T47D (cell line): ENCODE data around the gene ASB14.
A peak's percentile ranks its signal among the peaks of the same experiment; 100 is the strongest.

Experiments used
- DNase-seq, 2 experiments: peaks; one replicate each; pipeline versions ENCODE4 v3.0.0 to v3.0.0-alpha.2; 2011 to 2012; ENCODE audit warnings: low read depth in 1 of 2, low spot score in 1 of 2
- JUND ChIP-seq: IDR thresholded peaks from 2 replicates; pipeline ENCODE4 v1.6.1; 2012; ENCODE audit warnings: low read depth
- in situ Hi-C: cut with HindIII; loops from 2 replicates; pipeline ENCODE4 v1.10.0; 2016; ENCODE audit warnings: low sequenced_read_pairs, low pct_unique_long_range_greater_than_20kb

Gene ASB14

DNA sequence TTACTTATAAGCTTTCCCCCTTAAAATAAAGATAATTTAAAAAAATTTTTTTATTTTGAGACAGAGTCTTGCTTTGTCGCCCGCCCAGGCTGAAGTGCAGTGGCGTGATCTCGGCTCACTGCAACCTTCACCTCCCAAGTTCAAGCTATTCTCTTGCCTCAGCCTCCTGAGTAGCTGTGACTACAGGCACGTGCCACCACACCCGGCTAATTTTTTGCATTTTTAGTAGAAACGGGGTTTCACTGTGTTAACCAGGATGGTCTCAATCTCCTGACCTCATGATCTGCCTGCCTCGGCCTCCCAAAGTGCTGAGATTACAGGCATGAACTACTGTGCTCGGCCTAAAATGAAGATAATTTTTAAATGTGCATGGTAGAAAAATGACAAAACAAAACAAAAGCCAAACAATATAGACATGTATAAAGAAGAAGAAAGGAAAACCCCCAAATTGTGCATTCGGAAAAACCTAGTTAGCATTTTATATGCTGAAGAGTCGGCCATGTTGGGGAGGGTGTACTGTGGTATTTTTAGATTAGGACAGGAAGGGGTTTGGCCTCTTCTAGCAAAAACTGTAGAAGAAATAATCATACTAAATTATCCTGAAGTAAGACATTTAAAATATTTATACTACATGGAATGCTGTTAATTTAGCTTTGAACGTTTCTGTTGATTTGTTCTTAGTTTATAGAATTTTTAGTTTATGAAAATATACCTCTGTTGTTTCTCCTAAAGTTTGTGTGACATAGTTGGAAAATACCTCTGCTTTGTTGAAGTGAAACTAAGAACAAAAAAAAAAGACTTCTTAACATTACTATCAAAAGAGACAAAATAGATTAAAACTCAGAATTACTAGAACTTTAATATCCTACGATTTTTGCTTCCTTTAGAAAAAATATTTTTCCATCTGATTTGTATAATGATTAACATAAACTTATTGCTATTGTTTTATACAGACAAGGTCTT lies 57.6 kb downstream of the ASB14 start:
- no peak for TF ChIP-seq JUND

DNA sequence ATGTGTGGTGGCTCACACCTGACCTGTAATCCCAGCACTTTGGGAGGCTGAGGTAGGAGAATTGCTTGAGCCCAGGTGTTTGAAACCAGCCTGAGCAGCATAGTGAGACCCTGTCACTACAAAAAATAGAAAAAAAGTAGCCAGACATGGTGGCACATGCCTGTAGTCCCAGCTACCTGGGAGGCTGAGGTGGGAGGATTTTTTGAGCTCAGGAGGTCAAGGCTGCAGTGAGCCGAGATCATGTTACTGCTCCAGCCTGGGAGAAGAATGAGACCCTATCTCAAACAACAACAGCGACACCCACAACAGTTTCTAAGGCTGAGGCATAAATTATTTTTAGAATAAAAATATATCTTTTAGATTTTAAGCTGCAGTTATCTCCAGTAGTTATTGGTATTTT lies 58.7 kb downstream of the ASB14 start:
- DNase-seq, result no peak
- in situ Hi-C loops, result no loop called here
- TF ChIP-seq JUND, result no peak

More for the DNA sequence above, 57.6 kb downstream of the ASB14 start:
- no peak for DNase-seq
- in situ Hi-C loops, result no loop called here

DNA sequence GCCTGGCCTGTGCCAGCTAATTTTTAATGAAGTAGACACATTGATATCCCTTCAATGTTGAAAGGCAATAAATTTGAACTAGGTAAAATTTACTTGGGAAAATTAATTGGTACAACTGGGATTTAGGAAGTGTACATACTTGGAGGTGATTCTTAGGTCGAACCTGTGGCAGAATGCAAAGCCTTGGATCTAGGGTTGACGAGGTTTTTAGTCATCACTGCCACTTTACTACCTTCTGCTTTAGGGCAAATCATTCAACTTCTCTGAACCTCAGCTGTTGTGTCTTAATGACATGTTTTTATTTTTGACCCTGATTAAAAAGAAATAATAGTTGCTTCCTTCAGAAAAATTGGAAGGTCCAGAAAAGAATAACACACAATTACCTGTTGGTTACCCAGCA lies 62.5 kb downstream of the ASB14 start:
- TF ChIP-seq JUND, result no peak
- DNase-seq, result no peak
- in situ Hi-C loops, result no loop called here

DNA sequence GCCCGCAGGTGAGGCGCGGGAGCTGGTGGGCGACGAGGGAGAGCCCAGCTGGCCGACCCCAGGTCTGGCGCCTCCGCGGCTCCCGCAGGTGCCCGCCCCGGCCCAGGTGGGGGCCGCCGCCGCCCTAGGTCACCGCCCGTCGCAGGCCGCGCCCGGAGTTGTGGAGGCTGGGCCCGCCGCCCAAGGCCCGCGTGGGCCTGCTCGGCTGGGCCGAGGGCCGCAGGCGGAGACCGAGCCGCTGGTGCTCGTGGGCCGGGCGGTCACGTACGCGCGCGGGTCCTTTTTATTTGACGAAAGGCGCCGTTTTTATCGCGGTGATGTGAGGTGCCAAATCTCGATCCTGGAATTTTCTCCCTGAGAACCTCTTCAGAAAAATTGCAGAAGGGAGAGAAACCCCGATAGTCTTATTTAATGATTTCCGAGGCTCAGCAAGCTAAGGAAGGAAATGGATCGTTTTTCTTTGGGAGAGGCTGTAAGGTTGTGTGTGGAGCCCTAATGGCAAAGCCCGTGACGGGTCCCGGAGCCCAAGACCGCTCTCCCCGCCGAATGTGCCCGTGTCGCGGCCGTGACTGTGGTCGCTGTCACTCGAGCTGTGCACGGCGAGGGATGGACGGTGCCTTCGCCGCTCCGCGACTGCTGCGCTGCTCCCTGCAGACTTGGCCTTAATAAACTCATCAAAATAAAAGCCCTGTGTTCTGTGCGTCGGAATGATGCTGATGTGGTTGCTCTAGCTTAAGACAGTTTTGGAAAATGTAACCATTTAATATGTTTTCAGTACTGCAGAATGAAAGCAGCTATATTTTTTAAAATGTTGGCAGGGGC lies 64.3 kb downstream of the ASB14 start:
- in situ Hi-C loops, result no loop called here

DNA sequence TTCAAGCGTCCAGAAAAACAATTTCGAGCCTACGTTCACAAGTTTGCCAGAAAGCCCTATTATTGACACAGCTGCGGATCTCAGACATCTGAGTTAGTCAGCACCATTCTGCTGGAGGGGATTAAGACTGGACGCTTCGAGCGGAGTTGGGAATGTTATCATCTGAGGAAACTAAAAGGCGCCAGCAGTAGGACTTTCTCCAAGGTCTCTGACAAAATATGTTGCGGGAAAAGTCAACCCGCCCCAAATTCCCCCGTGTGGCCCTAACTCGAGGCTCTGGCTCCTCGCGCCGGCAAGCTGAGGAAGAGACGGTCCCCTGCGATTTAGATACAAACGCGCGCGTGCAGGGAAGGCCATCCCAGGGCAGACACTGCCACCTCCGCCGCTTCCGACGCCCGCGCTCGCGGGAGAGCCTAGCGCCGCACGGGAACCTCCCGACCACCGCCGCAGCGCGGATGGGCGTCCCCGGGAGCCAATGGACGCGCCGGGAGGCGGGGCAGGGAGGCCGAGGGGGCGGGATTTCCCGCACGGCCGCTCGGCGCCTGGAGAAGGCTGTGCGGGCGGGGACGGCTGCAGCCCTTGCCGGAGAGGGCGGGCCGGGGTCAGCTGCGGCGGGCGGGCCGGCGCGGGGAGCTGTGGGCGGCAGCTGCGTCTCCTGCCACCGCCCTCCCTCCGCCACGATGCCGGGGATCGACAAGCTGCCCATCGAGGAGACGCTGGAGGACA lies 65.1 kb downstream of the ASB14 start, which contains the start of gene APPL1:
TSS of gene APPL1 (plus strand) at position 526 of the 726 bp plus-strand sequence. CDS start at position 681, 155 bp downstream.
- no peak for TF ChIP-seq JUND
- peak; percentile 91 to 94 for DNase-seq
- in situ Hi-C loops, result no loop called here

More for the DNA sequence above, 64.3 kb downstream of the ASB14 start:
- peak; percentile 51 to 58 for DNase-seq
- TF ChIP-seq JUND, result no peak

DNA sequence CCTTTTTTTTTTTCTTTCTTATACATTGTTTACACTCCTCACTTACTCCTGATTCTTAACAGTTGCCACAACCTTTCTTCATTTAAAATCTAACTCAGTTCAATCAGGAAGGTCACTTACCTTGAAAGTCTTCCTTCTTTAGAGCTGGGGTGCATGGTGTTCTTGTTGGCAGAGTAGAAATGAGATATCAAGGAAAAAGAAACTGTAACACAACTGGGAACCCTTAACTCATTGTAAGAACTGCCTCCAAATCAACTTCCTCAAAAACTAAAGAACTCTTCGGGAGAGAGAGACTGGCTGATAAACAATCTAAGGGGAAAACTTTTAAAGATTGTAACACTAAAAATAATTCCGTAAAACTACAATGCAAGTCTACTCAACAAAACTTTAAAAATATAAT lies 66.3 kb downstream of the ASB14 start:
- TF ChIP-seq JUND, result no peak
- DNase-seq, result no peak
- in situ Hi-C loops, result no loop called here

DNA sequence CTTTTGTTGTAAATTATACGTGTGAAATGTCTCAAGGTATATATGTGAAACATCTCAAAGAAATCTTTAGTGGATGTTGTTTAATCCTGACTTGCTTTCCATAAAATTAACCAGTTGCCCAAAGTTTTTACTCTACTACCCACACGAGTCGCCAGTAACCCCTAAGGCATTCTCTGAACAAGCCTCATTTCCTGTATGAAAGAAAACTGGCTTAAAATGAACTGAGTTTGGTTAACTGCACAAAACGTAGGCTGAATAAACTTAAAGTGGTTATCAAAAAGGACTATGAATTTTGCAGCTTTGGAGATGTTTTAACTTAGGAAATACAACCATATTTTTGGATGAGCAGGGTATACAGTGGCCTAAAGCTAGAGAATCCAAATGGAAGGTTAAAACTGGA lies 67.6 kb downstream of the ASB14 start:
- TF ChIP-seq JUND, result no peak
- no peak for DNase-seq
- in situ Hi-C loops, result no loop called here

DNA sequence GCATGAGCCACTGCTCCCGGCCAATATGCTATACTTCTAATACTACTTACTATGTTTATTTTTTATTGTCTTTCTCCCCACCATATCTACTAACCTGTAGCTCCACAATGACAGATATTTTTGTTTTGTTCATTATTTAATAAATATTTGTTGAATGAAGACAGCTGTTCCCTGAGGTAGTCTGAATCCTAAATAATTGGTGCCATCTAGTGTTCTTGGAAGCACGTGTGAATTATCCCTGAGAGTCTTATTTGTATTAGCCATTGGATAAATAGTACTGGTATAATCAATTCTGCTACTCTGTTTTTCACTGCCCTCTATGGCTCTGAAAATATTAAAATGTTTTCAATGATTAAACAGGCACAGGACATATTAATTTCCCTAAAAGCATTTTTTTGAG lies 70.6 kb downstream of the ASB14 start:
- in situ Hi-C loops, result no loop called here
- no peak for TF ChIP-seq JUND
- DNase-seq, result peak in 1 of 2 experiments; percentile 47
